GM12878 (cell line): Measurements from ENCODE around the gene CHN2. TPM values are rescaled to one million over a fixed set of nuclear protein-coding genes. Genes with fewer than 3 reads are reported as not detected.

Experiments used
- ATAC-seq: fragments of 200-7000 bp; cut with Tn5 transposase; 3 replicates; pipeline ENCODE4 v1.9.1; 2020; ENCODE audit warnings: mild to moderate bottlenecking, moderate library complexity
- BruUV-seq: library from RNA; stranded (reverse); fragments of 400-500 nt; replicated peaks from 2 replicates; lab custom pipeline; 2021; lab: Mats Ljungman, UMichigan
- CTCF ChIA-PET: fragments of 300-600 bp; sonication (Branson Sonifier 250); formaldehyde crosslinking; extraction: SDS; loops from one replicate; lab custom pipeline; 2021; ENCODE audit warnings: inconsistent platforms; lab: Yijun Ruan, JAX
- POLR2A ChIA-PET: fragments of 350-600 bp; formaldehyde crosslinking; extraction: SDS; loops from one replicate; lab custom pipeline; 2021; ENCODE audit warnings: inconsistent platforms; lab: Charles Lee
- RAD21 ChIA-PET: fragments of 300-600 bp; sonication (Branson Sonifier 250); formaldehyde crosslinking; loops from one replicate; lab custom pipeline; 2023; ENCODE audit warnings: antibody characterized with exemption; ENCODE audit not compliant: unreplicated experiment; lab: Charles Lee
- SMC1A ChIA-PET: fragments of 300-600 bp; sonication (Branson Sonifier 250); formaldehyde crosslinking; loops from one replicate; lab custom pipeline; 2023; ENCODE audit not compliant: unreplicated experiment, uncharacterized antibody; lab: Charles Lee
- DNase-seq: peaks from one replicate; pipeline ENCODE4 v3.0.0-alpha.2; 2011; ENCODE audit warnings: low read depth, low spot score
- FAIRE-seq: peaks from 3 replicates; lab custom pipeline; 2011; peaks lifted over from hg19 to GRCh38; lab: Jason Lieb, UNC
- H2AFZ ChIP-seq: 2 replicates; pipeline ENCODE4 v1.6.0; 2011; ENCODE audit warnings: low read depth, low read length, control low read depth; ENCODE audit not compliant: control insufficient read depth
- H3K27ac ChIP-seq: 2 replicates; pipeline ENCODE4 v1.5.1; 2011; ENCODE audit warnings: control low read depth; ENCODE audit not compliant: control insufficient read depth, insufficient read depth
- H3K27me3 ChIP-seq, 2 experiments: replicated peaks in 1 of 2; 2 replicates each; pipeline versions ENCODE4 v1.6.0 to v1.6.1; 2011; ENCODE audit warnings: low read length in 1 of 2; ENCODE audit not compliant: control insufficient read depth in 2 of 2, insufficient read depth in 2 of 2
- H3K36me3 ChIP-seq, 2 experiments: 2 replicates each; pipeline ENCODE4 v1.5.1; 2011; ENCODE audit warnings: low read length in 1 of 2; ENCODE audit not compliant: control insufficient read depth in 2 of 2, insufficient read depth in 2 of 2
- H3K4me1 ChIP-seq: 2 replicates; pipeline ENCODE4 v1.6.1; 2011; ENCODE audit warnings: mild to moderate bottlenecking, low read length, moderate library complexity, mixed read lengths; ENCODE audit not compliant: control insufficient read depth, insufficient read depth
- H3K4me2 ChIP-seq: 2 replicates; pipeline ENCODE4 v1.6.0; 2011; ENCODE audit warnings: control low read depth; ENCODE audit not compliant: control insufficient read depth, insufficient read depth
- H3K4me3 ChIP-seq: fragments of 200-600 bp; sonication (generic); 2 replicates; pipeline ENCODE4 v1.5.1; 2016
- H3K79me2 ChIP-seq: 2 replicates; pipeline ENCODE4 v1.6.0; 2011; ENCODE audit warnings: low read length; ENCODE audit not compliant: control insufficient read depth, insufficient read depth
- H3K9ac ChIP-seq: 2 replicates; pipeline ENCODE4 v1.8.0; 2011; ENCODE audit warnings: low read length, control low read depth, mixed read lengths; ENCODE audit not compliant: control insufficient read depth, insufficient read depth
- H3K9me3 ChIP-seq: replicated peaks from 3 replicates; pipeline ENCODE4 v1.5.1; 2011; ENCODE audit warnings: mild to moderate bottlenecking, low read length; ENCODE audit not compliant: control insufficient read depth, insufficient read depth
- H4K20me1 ChIP-seq: 2 replicates; pipeline ENCODE4 v1.6.0; 2011; ENCODE audit not compliant: control insufficient read depth, insufficient read depth
- BACH1 ChIP-seq: fragments of 450-650 bp; IDR thresholded peaks from 2 replicates; pipeline ENCODE4 v1.6.1; 2017; ENCODE audit warnings: mild to moderate bottlenecking, borderline replicate concordance
- GATAD2B ChIP-seq: fragments of 450-650 bp; conservative IDR thresholded peaks from 2 replicates; pipeline ENCODE4 v1.6.1; 2017; ENCODE audit warnings: low read depth, mild to moderate bottlenecking, moderate library complexity
- HDAC2 ChIP-seq: fragments of 200-600 bp; sonication (generic); IDR thresholded peaks from 2 replicates; pipeline ENCODE4 v1.6.1; 2017
- SUPT20H ChIP-seq: IDR thresholded peaks from 2 replicates; pipeline ENCODE4 v1.6.1; 2011; ENCODE audit warnings: low read depth, mild to moderate bottlenecking, low read length, moderate library complexity, borderline replicate concordance; ENCODE audit not compliant: control insufficient read depth
- WRNIP1 ChIP-seq: IDR thresholded peaks from 2 replicates; pipeline ENCODE4 v1.6.1; 2011; ENCODE audit warnings: low read depth, low read length, improper control_type of control experiment, borderline replicate concordance
- WGBS: methylation state at CpG from one replicate; pipeline ENCODE4 v1.1.6; 2016; ENCODE audit warnings: low lambda C conversion rate; ENCODE audit not compliant: insufficient replicate concordance, insufficient coverage; ENCODE audit errors: missing lambda C conversion rate; 5-methylcytosine and 5-hydroxymethylcytosine counted together
- in situ Hi-C: fragments of 300-500 bp; cut with MboI; formaldehyde crosslinking; loops from 9 replicates; pipeline ENCODE4 v1.14.3; 2018; ENCODE audit warnings: mixed read lengths
- intact Hi-C: fragments of 100-400 bp; cut with micrococcal nuclease; formaldehyde crosslinking; loops from one replicate; pipeline ENCODE4 v1.14.2; 2022; ENCODE audit not compliant: unreplicated experiment
- polyA plus RNA-seq, 11 experiments: library from polyadenylated mRNA; depleted of rRNA in 4 of 11; unstranded in 6 of 11; stranded (reverse) in 5 of 11; fragments of >200 nt; fragmentation: Nextera tagmentation in 4 of 11; fragmentation: Illumina TruSeq in 1 of 11; extraction: Ambion mirVana in 4 of 11; extraction: Trizol in 1 of 11; gene quantifications; 1 replicate in 1 of 11; 2 replicates in 10 of 11; pipeline versions ENCODE4 v1.2.1 to v1.2.3, GENCODE V29; 2011 to 2016; ENCODE audit warnings: inconsistent platforms in 2 of 11, missing spikeins in 2 of 11, low read depth in 1 of 11
- total RNA-seq, 4 experiments: library from RNA; depleted of rRNA in 3 of 4; stranded (reverse); fragments of >200 nt in 3 of 4; fragmentation: Illumina TruSeq in 1 of 4; extraction: Trizol in 1 of 4; gene quantifications; 2 replicates each; pipeline versions ENCODE4 v1.2.1 to v1.2.3, GENCODE V29; 2013 to 2021
- TF ChIP-seq, protein P1 (sequence below): IDR thresholded peaks from 2 replicates; pipeline ENCODE4 v1.6.1; 2012; ENCODE audit warnings: improper control_type of control experiment, low read depth, low read length; ENCODE audit not compliant: insufficient replicate concordance

Gene CHN2
- total and polyA plus RNA-seq, 10 of the 15 experiments (the other 5 are each of a cell fraction or from before 2014, with no cell fraction given), result 0.11 to 3.8 (median 0.37) TPM; not detected in 2

DNA sequence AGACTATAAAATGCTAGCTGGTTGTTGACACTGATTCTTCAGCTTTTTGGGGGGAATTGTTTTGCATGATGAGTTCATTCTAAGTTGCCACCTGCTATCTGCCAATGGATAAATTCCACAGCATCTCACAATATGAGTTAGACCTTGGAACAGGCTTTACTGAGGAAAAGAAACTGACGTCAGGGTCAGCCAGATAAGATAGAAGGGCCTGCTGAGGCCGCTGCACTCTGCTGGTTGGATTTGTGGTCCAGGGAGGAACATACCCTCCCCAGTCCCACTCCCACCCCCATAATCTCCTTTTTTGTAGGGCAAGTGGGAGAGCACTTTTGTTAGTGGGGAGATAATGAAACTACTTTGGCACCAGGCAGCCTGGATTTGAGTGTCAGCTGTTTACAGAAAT is 258.4 kb downstream of the CHN2 start:
- DNase-seq (no peak), FAIRE-seq (no peak), ATAC-seq (no peak)
- Histone ChIP-seq H4K20me1 (no peaks in the 10 kb centered on the region), H3K79me2 (no peaks in the 10 kb centered on the region), H3K4me1 (no peaks in the 10 kb centered on the region), H2AFZ (no peak overlapping the region), H3K4me3 (no peak overlapping the region), H3K27me3 (no peaks in the 10 kb centered on the region; a peak in 1 of 4 replicates), H3K4me2 (no peak overlapping the region), H3K9me3 (no peaks in the 10 kb centered on the region), H3K9ac (no peak overlapping the region), H3K36me3 (no peaks in the 10 kb centered on the region), H3K27ac (no peak overlapping the region)
- intact Hi-C loops (no loop called here), in situ Hi-C loops (no loop called here)
- no TSS peak for BruUV-seq
- RAD21 ChIA-PET, result no interaction called here
- POLR2A ChIA-PET, result no interaction called here
- WGBS, result 32% methylated on average over 2 of the region's 2 CpGs
- TF ChIP-seq GATAD2B (no peak), BACH1 (no peak), HDAC2 (no peak), WRNIP1 (no peak), SUPT20H (no peak)
- TF ChIP-seq, protein P1, sequence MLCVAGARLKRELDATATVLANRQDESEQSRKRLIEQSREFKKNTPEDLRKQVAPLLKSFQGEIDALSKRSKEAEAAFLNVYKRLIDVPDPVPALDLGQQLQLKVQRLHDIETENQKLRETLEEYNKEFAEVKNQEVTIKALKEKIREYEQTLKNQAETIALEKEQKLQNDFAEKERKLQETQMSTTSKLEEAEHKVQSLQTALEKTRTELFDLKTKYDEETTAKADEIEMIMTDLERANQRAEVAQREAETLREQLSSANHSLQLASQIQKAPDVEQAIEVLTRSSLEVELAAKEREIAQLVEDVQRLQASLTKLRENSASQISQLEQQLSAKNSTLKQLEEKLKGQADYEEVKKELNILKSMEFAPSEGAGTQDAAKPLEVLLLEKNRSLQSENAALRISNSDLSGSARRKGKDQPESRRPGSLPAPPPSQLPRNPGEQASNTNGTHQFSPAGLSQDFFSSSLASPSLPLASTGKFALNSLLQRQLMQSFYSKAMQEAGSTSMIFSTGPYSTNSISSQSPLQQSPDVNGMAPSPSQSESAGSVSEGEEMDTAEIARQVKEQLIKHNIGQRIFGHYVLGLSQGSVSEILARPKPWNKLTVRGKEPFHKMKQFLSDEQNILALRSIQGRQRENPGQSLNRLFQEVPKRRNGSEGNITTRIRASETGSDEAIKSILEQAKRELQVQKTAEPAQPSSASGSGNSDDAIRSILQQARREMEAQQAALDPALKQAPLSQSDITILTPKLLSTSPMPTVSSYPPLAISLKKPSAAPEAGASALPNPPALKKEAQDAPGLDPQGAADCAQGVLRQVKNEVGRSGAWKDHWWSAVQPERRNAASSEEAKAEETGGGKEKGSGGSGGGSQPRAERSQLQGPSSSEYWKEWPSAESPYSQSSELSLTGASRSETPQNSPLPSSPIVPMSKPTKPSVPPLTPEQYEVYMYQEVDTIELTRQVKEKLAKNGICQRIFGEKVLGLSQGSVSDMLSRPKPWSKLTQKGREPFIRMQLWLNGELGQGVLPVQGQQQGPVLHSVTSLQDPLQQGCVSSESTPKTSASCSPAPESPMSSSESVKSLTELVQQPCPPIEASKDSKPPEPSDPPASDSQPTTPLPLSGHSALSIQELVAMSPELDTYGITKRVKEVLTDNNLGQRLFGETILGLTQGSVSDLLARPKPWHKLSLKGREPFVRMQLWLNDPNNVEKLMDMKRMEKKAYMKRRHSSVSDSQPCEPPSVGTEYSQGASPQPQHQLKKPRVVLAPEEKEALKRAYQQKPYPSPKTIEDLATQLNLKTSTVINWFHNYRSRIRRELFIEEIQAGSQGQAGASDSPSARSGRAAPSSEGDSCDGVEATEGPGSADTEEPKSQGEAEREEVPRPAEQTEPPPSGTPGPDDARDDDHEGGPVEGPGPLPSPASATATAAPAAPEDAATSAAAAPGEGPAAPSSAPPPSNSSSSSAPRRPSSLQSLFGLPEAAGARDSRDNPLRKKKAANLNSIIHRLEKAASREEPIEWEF, result no peak
- SMC1A ChIA-PET, result interaction anchor here (1.0 kb wide), 1 partner anchor 11 kb away, joined by 3 read pairs; no protein-coding TSS in a partner anchor
- CTCF ChIA-PET, result no interaction called here
